Adrenal gland (tissue), 12 donors: Measurements from ENCODE around the gene LRRC56. TPM values are rescaled to one million over a fixed set of nuclear protein-coding genes. Genes with fewer than 3 reads are reported as not detected.

Source experiments
- DNase-seq, 7 donors: peaks; one replicate each; pipeline ENCODE4 v3.0.0-alpha.2; 2019 to 2020
- H3K27ac ChIP-seq, 5 donors: fragments of 200-600 bp; sonication (generic) in 4 of 5; 1 replicate in 3 of 5; 2 replicates in 2 of 5; pipeline versions ENCODE4 v1.5.1 to v1.8.0; 2016 to 2020; ENCODE audit warnings: mild to moderate bottlenecking in 1 of 5
- H3K27me3 ChIP-seq: fragments of 200-600 bp; 2 replicates; pipeline ENCODE4 v1.8.0; 2021
- H3K36me3 ChIP-seq, 2 donors: fragments of 200-600 bp; replicated peaks in 1 of 2; 1 replicate in 1 of 2; 2 replicates in 1 of 2; pipeline versions ENCODE4 v1.5.1 to v1.8.0; 2018 to 2022
- H3K4me1 ChIP-seq, 2 donors: fragments of 200-600 bp; replicated peaks in 1 of 2; 1 replicate in 1 of 2; 2 replicates in 1 of 2; pipeline versions ENCODE4 v1.5.1 to v1.8.0; 2018 to 2021
- H3K4me3 ChIP-seq, 4 donors: fragments of 200-600 bp; sonication (generic) in 3 of 4; one replicate each; pipeline ENCODE4 v1.5.1; 2016 to 2018
- H3K9me3 ChIP-seq, 3 donors: fragments of 200-600 bp; sonication (generic) in 1 of 3; replicated peaks in 1 of 3; 1 replicate in 2 of 3; 2 replicates in 1 of 3; pipeline versions ENCODE4 v1.5.1 to v1.8.0; 2016 to 2021
- POLR2A ChIP-seq, 2 donors: fragments of 450-650 bp; IDR thresholded peaks; one replicate each; pipeline ENCODE4 v1.6.1; 2017; ENCODE audit warnings: antibody characterized with exemption in 2 of 2, mild to moderate bottlenecking in 2 of 2, moderate library complexity in 1 of 2
- WGBS, 4 donors: extraction: QIAGEN DNeasy Blood & Tissue Kit in 2 of 4; methylation state at CpG; one replicate each; pipeline versions ENCODE4 v1.1.5 to v1.1.7; 2013 to 2017; 5-methylcytosine and 5-hydroxymethylcytosine counted together
- intact Hi-C, 2 donors: fragments of 100-400 bp; cut with DNase I; formaldehyde crosslinking; loops; one replicate each; pipeline versions ENCODE4 v1.14.1 to v1.15.0; 2022 to 2023
- polyA plus RNA-seq, 3 donors: library from polyadenylated mRNA; stranded (reverse); fragments of 200-250 nt in 2 of 3; fragments of 350-450 nt in 1 of 3; fragmentation: Illumina TruSeq in 1 of 3; extraction: RNeasy Lipid Tissue Mini Kit (QIAGEN cat#74804) in 1 of 3; gene quantifications; one replicate each; pipeline ENCODE4 v1.2.3, GENCODE V29; 2013 to 2014
- total RNA-seq, 9 donors: library from RNA; depleted of rRNA in 4 of 9; stranded (reverse); fragments of >200 nt in 4 of 9; fragments of 120-200 nt in 1 of 9; fragmentation: NEBNext Ultra II Directional in 1 of 9; extraction: Animal tissue kit (Norgen Biotek cat#: 25700) in 1 of 9; gene quantifications; one replicate each; pipeline versions ENCODE4 v1.1.0 to v1.2.4, GENCODE V29; 2013 to 2023
- TF ChIP-seq, protein P1 (sequence below), 6 experiments: fragments of 450-650 bp in 4 of 6; fragments of 200-600 bp in 2 of 6; sonication (generic) in 1 of 6; IDR thresholded peaks; 1 replicate in 5 of 6; 2 replicates in 1 of 6; pipeline versions ENCODE4 v1.5.1 to v1.8.0; 2016 to 2021; ENCODE audit warnings: antibody characterized with exemption in 6 of 6, mild to moderate bottlenecking in 2 of 6, moderate library complexity in 1 of 6
- donor health status: healthy with polysubstance abuse.
- donor health status: Bipolar disorder and iron deficiency.
- donor health status: DM: yes; HTN: yes; CAD: no.
- donor health status: DM: no; HTN: no; CAD: no.
- donor health status: DM: no; HTN: no; CAD: no.
- donor health status: DM: yes; HTN: yes; CAD: no.

LRRC56 gene
- total and polyA plus RNA-seq, 12 donors, result 0.32 to 4.3 (median 0.96) TPM; not detected in 2

DNA sequence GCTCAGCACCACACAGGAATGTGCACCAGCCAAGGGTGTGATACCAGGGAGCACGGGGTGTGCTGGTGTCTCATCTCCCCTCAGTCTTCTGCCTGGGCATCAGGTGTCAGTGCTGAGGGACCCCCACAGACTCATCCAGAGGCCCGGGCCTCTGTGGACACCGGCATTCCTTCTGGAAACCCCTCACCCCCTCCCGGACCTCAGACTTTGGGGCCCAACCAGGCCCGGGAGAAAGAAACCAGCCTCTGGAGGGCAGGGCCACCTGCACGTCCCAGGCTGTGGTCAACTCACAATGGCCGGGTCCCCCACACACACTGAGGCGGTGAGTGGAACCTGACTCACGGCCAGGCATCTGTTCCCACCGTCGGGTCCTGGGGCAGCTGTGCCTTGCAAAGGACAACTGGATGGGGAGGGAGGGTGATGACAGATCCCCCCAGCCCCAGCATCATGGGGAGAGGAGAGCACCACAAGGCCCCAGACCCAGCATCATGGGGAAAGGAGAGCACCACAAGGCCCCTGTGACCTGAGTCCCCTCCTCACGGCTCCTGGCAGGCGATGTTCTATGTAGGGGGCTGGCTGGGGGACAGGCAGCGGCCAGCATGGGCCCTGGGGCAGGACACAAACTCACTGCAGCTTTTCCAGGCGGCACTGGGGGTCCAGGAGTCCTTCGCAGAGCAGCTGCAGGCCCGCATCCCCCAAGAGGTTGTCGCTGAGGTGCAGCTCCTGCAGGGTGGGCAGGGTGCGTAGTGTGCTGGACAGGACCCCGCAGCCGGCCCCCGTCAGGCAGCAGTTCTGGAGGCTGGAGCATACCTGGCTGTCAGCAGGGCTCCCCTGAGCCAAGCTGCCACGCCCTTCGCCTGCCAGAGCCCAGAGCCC is 37.9 kb upstream of the LRRC56 start:
- Histone ChIP-seq H3K4me1 (peaks cover 7 to 20% of the 10 kb centered on the region in 2 donors), H3K27me3 (no peaks in the 10 kb centered on the region), H3K36me3 (peaks cover 0 to 74% of the 10 kb centered on the region in 2 donors), H3K4me3 (no peak overlapping the region), H3K27ac (peak overlapping the region in 1 of 5 donors; percentile 45), H3K9me3 (no peaks in the 10 kb centered on the region)
- peak in 1 of 7 donors; percentile 17 for DNase-seq
- intact Hi-C loops, result loop anchor here (5.0 to 10.0 kb wide), 2 partner anchors 45 to 47 kb away; partner anchors contain the start of gene PTDSS2 (in 2 of the 2)
- TF ChIP-seq POLR2A (IDR thresholded peaks at IDR 0.05), result no peak
- TF ChIP-seq, protein P1, sequence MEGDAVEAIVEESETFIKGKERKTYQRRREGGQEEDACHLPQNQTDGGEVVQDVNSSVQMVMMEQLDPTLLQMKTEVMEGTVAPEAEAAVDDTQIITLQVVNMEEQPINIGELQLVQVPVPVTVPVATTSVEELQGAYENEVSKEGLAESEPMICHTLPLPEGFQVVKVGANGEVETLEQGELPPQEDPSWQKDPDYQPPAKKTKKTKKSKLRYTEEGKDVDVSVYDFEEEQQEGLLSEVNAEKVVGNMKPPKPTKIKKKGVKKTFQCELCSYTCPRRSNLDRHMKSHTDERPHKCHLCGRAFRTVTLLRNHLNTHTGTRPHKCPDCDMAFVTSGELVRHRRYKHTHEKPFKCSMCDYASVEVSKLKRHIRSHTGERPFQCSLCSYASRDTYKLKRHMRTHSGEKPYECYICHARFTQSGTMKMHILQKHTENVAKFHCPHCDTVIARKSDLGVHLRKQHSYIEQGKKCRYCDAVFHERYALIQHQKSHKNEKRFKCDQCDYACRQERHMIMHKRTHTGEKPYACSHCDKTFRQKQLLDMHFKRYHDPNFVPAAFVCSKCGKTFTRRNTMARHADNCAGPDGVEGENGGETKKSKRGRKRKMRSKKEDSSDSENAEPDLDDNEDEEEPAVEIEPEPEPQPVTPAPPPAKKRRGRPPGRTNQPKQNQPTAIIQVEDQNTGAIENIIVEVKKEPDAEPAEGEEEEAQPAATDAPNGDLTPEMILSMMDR (IDR thresholded peaks at IDR 0.05), result no peak
- 79 to 93% (median 88%) methylated on average over 6 to 24 of the region's 24 CpGs for WGBS, 4 donors

DNA sequence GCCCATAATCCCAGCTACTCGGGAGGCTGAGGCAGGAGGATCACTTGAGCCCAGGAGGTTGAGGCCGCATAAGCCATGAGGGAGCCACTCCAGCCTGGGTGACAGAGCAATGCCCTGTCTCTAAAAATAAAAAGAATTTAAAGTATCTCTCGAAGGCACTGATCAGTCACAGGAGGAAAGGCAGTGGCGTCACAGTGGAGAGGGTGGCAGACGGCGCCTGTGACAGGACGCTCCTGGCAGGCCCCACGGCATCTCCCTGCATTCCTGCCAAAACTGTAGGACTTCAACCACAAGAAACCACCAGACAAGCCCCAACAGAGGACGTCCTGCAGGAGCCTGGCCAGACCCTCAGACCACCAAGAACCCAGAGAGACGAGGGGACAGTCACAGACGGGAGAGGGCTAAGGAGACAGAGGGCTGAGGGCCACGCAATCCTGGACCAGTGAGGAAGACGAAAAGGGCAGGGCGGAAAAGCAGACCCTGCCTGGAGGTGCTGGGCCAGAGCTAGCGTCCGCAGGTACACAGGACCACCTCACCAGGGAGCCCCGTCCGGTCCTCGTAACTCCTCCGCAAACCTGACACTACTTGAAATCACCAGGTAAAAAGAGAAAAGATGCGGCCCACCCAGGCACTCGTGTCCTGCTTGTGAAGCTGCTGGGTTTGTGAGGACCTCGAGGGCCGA is 36.2 kb upstream of the LRRC56 start:
- Histone ChIP-seq H3K4me3 (no peak overlapping the region), H3K4me1 (peaks cover 19 to 36% of the 10 kb centered on the region in 2 donors), H3K27ac (no peak overlapping the region), H3K27me3 (no peaks in the 10 kb centered on the region), H3K36me3 (peaks cover 0 to 59% of the 10 kb centered on the region in 2 donors), H3K9me3 (no peaks in the 10 kb centered on the region)
- intact Hi-C loops, result loop anchor here (5.0 to 10.0 kb wide), 2 partner anchors 46 to 49 kb away; partner anchors contain the start of gene PTDSS2 (in 2 of the 2)
- WGBS, 4 donors, result 91 to 95% (median 94%) methylated on average over 22 to 24 of the region's 24 CpGs
- no peak for DNase-seq
- no peak for TF ChIP-seq POLR2A (IDR thresholded peaks at IDR 0.05)
- TF ChIP-seq, protein P1 (IDR thresholded peaks at IDR 0.05), result no peak

- intact Hi-C loops, result loop anchor here (5.0 to 10.0 kb wide), 2 partner anchors 47 to 49 kb away; partner anchors contain the start of gene PTDSS2 (in 2 of the 2)
Observed at GRCh38 chr11:501683-502287, 35.5 kb upstream of the LRRC56 start.

More at GRCh38 chr11:501683-502287, 35.5 kb upstream of the LRRC56 start:
- peak in 1 of 7 donors; percentile 35 for DNase-seq
- peaks cover 20 to 36% of the 10 kb centered on the region in 2 donors for H3K4me1 ChIP-seq
- no peak overlapping the region for H3K4me3 ChIP-seq
- H3K27me3 ChIP-seq, result no peaks in the 10 kb centered on the region
- no peaks in the 10 kb centered on the region for H3K9me3 ChIP-seq
- no peak for TF ChIP-seq POLR2A (IDR thresholded peaks at IDR 0.05)
- TF ChIP-seq, protein P1 (IDR thresholded peaks at IDR 0.05), result no peak
- 71 to 81% (median 76%) methylated on average over 6 to 19 of the region's 19 CpGs for WGBS, 4 donors
- peaks cover 0 to 52% of the 10 kb centered on the region in 2 donors for H3K36me3 ChIP-seq
- peak overlapping the region in 1 of 5 donors; percentile 85 for H3K27ac ChIP-seq
